Measurements from ENCODE around the gene TEX53. TPM values are rescaled to one million over a fixed set of nuclear protein-coding genes. Genes with fewer than 3 reads are reported as not detected.
A peak's percentile ranks its signal among the peaks of the same experiment; 100 is the strongest.

TEX53 gene
- polyA plus RNA-seq, 1 donor, result not detected

DNA sequence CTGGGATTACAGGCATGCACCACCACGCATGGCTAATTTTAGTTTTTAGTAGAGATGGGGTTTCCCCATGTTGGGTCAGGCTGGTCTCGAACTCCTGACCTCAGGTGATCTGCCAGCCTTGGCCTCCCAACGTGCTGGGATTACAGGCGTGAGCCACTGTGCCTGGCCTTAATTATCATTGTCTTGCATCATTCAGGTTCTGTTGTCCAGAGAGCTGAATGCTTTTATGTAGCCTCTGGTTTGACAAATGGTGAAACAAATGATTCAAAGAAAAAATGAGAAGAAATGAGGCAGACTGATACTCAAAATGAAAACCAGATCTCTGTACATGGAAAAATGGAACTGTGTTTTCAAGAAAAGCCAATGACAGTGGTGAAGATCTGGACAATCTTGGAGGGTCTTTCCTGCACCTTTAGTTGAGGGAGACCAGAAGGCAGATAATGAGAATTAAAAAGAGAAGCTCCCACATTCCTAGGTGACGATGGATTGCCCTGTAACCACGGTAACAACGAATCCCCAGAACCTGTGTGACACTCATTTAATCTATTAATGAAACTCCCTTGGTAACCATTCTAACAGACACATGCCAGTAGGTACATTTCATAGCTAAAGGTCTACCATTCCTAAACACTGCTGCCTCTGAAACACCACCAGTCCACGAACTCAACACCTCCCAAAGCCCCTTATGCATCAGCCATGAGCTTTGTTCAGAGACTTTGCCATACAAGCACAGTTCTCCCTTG lies 22.8 kb upstream of the TEX53 start:
- no peak for DNase-seq
- Histone ChIP-seq H3K36me3 (ENCODE audit: control insufficient read depth, insufficient read depth, low read length) (no peaks in the 10 kb centered on the region), H3K4me3 (ENCODE audit: low read length) (no peak overlapping the region), H3K27ac (ENCODE audit: low read length) (no peak overlapping the region), H3K27me3 (ENCODE audit: control insufficient read depth, insufficient read depth, low read length) (no peaks in the 10 kb centered on the region), H3K9me3 (ENCODE audit: control insufficient read depth, low read depth, low read length) (no peaks in the 10 kb centered on the region), H3K4me1 (ENCODE audit: control insufficient read depth, insufficient read depth, low read length) (no peaks in the 10 kb centered on the region)
- no CpG with 5 or more reads among the region's 8 CpGs for WGBS (ENCODE audit: insufficient coverage, low lambda C conversion rate)

DNA sequence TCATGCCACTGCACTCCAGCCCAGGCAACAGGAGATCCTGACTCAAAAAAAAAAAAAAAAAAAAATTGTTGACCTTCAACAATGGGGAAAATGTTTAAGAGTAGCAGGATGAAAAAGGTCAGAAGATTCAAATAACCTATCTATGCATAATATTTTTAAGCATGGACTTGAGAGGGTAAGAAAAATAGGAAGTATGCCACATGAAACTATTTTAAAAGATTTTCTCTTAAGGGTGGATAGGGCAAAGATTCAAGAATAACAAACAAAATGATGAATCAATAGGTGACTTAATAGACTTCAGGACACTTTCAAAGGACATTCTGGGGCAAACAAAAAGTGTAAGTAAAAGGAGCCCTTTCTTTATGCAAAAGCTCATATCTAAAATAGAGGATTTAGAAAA lies 21.2 kb upstream of the TEX53 start:
- Histone ChIP-seq H3K27me3 (ENCODE audit: control insufficient read depth, insufficient read depth, low read length) (no peaks in the 10 kb centered on the region), H3K27ac (ENCODE audit: low read length) (no peak overlapping the region), H3K9me3 (ENCODE audit: control insufficient read depth, low read depth, low read length) (no peaks in the 10 kb centered on the region), H3K4me1 (ENCODE audit: control insufficient read depth, insufficient read depth, low read length) (no peaks in the 10 kb centered on the region), H3K4me3 (ENCODE audit: low read length) (no peak overlapping the region), H3K36me3 (ENCODE audit: control insufficient read depth, insufficient read depth, low read length) (no peaks in the 10 kb centered on the region)
- no peak for DNase-seq

DNA sequence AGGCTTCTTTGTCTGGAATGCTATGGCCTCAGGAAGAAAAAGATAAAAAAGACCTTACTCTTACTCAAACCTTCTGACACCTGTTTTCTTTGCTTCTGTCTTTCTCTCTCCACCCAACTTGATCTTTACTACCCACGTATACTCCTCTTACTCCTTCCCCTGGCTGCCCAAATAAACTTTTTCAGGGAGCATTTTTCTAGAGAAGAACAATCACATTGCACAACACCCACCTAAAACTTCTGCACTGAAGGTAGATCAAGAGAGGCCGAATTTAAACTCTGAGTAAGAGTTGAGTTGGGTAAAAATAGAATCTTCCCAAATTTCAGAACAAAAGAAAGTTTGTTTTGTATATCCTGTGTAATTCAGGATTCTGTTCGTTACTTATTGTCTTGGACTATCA lies 20.5 kb upstream of the TEX53 start:
- Histone ChIP-seq H3K36me3 (ENCODE audit: control insufficient read depth, insufficient read depth, low read length) (no peaks in the 10 kb centered on the region), H3K9me3 (ENCODE audit: control insufficient read depth, low read depth, low read length) (no peaks in the 10 kb centered on the region), H3K4me1 (ENCODE audit: control insufficient read depth, insufficient read depth, low read length) (no peaks in the 10 kb centered on the region), H3K27ac (ENCODE audit: low read length) (no peak overlapping the region), H3K27me3 (ENCODE audit: control insufficient read depth, insufficient read depth, low read length) (no peaks in the 10 kb centered on the region), H3K4me3 (ENCODE audit: low read length) (no peak overlapping the region)
- no peak for DNase-seq
- 100% methylated on average over 2 of the region's 3 CpGs for WGBS (ENCODE audit: insufficient coverage, low lambda C conversion rate)

DNA sequence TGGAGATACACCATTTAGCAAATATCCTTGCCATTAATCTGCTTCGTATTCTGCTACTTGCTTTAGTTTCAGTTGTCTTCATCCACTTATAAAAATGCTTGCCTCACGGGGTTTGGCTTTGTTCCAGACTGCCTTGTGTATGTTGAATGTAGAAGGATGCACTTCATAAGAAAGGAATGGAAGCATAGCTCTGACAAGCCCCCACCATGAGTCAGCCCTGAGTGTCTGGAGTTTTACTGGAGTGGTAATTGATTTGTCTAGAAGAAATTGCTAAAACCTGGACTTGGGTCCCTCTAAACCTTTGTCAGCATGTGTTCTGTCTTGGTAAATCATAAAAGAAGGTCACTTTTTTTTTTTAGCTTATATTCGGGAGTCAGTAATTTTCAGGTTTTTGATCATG lies 19.8 kb upstream of the TEX53 start:
- DNase-seq, result peak; percentile 64 to 67
- Histone ChIP-seq H3K36me3 (ENCODE audit: control insufficient read depth, insufficient read depth, low read length) (no peaks in the 10 kb centered on the region), H3K27ac (ENCODE audit: low read length) (no peak overlapping the region), H3K27me3 (ENCODE audit: control insufficient read depth, insufficient read depth, low read length) (no peaks in the 10 kb centered on the region), H3K4me1 (ENCODE audit: control insufficient read depth, insufficient read depth, low read length) (no peaks in the 10 kb centered on the region), H3K4me3 (ENCODE audit: low read length) (no peak overlapping the region), H3K9me3 (ENCODE audit: control insufficient read depth, low read depth, low read length) (no peaks in the 10 kb centered on the region)
- WGBS (ENCODE audit: insufficient coverage, low lambda C conversion rate), result 80% methylated on average over 1 of the region's 3 CpGs

DNA sequence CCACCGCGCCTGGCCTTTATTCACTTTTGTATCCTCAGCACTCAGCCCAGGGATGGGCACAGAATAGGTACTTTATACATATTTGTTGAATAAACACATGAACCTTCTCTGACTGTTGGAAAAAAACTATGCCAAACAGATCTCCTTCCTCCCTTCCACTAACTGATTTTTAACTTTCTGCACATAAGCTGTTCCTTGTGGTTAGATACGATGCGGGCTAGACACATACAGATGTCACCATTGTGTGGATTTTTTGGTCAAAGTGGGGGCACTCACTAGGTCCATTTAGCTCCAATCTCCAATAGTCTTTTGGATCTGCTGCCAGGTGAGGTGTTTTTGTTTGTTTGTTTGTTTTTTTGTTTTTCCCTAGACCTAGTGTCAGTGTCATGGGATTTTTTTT lies 19.3 kb upstream of the TEX53 start:
- DNase-seq, result no peak
- no peaks in the 10 kb centered on the region for H3K36me3 ChIP-seq (ENCODE audit: control insufficient read depth, insufficient read depth, low read length)
- no peaks in the 10 kb centered on the region for H3K27me3 ChIP-seq (ENCODE audit: control insufficient read depth, insufficient read depth, low read length)
- no peak overlapping the region for H3K4me3 ChIP-seq (ENCODE audit: low read length)
- no peaks in the 10 kb centered on the region for H3K4me1 ChIP-seq (ENCODE audit: control insufficient read depth, insufficient read depth, low read length)
- WGBS (ENCODE audit: insufficient coverage, low lambda C conversion rate), result no CpG with 5 or more reads among the region's 4 CpGs
- H3K27ac ChIP-seq (ENCODE audit: low read length), result no peak overlapping the region
- H3K9me3 ChIP-seq (ENCODE audit: control insufficient read depth, low read depth, low read length), result no peaks in the 10 kb centered on the region

DNA sequence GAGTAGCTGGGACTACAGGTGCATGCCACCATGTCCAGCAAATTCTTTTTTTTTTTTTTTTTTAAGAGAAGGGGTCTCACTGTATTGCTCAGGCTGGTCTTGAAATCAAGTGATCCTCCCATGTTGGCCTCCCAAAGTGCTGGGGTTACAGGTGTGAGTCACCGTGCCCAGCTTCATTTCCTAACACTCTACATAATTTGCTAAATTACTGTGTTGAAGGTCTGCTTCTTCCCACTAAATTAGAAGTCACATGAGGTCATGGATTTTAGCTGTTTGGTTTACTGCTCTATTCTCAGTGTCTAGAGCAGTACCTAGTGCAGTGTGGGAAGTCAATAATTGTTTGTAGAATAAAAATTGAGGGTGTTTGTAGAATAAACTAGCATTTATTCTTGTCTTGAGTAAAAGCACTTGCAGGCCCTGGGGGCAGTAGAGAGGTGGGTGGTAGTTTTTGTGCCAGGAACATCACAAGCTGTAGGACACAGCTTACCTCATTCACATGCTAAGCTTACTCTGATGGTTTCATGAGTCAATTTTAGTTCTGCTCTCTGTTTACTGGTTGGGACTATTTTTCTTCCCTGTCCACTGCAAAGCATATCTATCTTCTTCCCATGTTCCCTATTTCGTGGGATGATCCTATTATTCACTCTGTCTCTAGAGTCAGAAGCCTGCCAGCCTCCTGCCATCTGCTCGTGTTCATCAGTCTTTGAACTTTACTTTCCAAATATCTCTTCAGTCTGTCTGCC lies 17.4 kb upstream of the TEX53 start:
- H3K27ac ChIP-seq (ENCODE audit: low read length), result no peak overlapping the region
- no peak for DNase-seq
- no peak overlapping the region for H3K4me3 ChIP-seq (ENCODE audit: low read length)
- no peaks in the 10 kb centered on the region for H3K27me3 ChIP-seq (ENCODE audit: control insufficient read depth, insufficient read depth, low read length)
- 81% methylated on average over 2 of the region's 3 CpGs for WGBS (ENCODE audit: insufficient coverage, low lambda C conversion rate)
- no peaks in the 10 kb centered on the region for H3K9me3 ChIP-seq (ENCODE audit: control insufficient read depth, low read depth, low read length)
- no peaks in the 10 kb centered on the region for H3K36me3 ChIP-seq (ENCODE audit: control insufficient read depth, insufficient read depth, low read length)
- H3K4me1 ChIP-seq (ENCODE audit: control insufficient read depth, insufficient read depth, low read length), result no peaks in the 10 kb centered on the region

DNA sequence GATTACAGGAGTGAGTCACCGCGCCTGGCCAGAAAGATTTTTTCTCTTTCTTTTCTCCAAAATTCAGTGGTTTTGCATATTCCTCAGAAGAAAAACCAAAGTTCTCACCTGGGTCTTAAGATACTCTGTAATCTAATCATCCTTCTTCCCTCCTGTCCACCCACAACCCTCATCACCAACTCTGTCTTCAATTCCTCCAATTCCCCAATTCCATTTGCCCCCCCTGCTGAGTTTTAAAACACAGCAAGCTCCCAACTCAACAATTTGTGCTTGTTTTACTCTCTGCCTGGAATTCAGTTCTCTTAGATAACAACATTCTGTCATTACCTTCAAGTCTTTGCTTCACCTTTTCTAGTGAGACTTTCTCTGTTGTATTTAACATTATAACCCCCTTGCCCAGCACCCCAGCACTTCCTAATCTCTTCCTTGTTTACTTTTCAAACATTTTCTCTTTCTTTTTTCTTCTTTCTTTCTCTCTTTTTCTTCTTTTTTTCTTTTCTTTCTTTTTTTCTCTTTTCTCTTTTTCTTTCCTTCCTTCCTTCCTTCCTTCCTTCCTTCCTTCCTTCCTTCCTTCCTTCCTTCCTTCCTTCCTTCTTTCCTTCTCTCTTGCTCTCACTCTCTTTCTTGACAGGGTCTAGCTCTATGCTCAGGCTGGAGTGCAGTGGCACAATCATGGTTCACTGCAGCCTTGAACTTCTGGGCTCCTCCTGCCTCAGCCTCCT lies 16.6 kb upstream of the TEX53 start:
- no peak for DNase-seq
- H3K9me3 ChIP-seq (ENCODE audit: control insufficient read depth, low read depth, low read length), result no peaks in the 10 kb centered on the region
- WGBS (ENCODE audit: insufficient coverage, low lambda C conversion rate), result no CpG with 5 or more reads among the region's 2 CpGs

DNA sequence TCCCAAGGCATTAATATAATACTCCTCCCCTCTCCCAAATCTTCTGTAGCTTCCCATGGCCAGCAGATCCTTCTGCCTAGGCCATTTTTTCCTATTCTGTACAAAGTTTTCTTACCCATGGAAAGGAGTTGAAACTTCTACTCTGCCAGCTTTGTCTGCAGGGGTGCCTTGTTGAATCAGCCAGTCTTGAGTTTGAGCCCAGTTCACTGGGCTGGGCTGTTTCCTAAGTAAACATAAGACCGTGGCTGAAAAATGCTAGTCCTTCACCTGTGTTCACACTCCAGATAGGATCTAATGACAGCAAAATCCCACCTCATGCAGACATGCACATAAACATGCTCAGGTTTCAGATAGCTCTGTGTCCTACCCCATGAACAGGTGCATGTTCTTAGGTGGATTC lies 14.0 kb upstream of the TEX53 start:
- Histone ChIP-seq H3K36me3 (ENCODE audit: control insufficient read depth, insufficient read depth, low read length) (no peaks in the 10 kb centered on the region), H3K27ac (ENCODE audit: low read length) (no peak overlapping the region), H3K4me1 (ENCODE audit: control insufficient read depth, insufficient read depth, low read length) (no peaks in the 10 kb centered on the region), H3K27me3 (ENCODE audit: control insufficient read depth, insufficient read depth, low read length) (no peaks in the 10 kb centered on the region), H3K4me3 (ENCODE audit: low read length) (no peak overlapping the region), H3K9me3 (ENCODE audit: control insufficient read depth, low read depth, low read length) (no peaks in the 10 kb centered on the region)
- no CpG with 5 or more reads among the region's 1 CpG for WGBS (ENCODE audit: insufficient coverage, low lambda C conversion rate)
- no peak for DNase-seq

More for the DNA sequence above, 16.6 kb upstream of the TEX53 start:
- Histone ChIP-seq H3K27ac (ENCODE audit: low read length) (no peak overlapping the region), H3K27me3 (ENCODE audit: control insufficient read depth, insufficient read depth, low read length) (no peaks in the 10 kb centered on the region), H3K36me3 (ENCODE audit: control insufficient read depth, insufficient read depth, low read length) (no peaks in the 10 kb centered on the region), H3K4me3 (ENCODE audit: low read length) (no peak overlapping the region), H3K4me1 (ENCODE audit: control insufficient read depth, insufficient read depth, low read length) (no peaks in the 10 kb centered on the region)

DNA sequence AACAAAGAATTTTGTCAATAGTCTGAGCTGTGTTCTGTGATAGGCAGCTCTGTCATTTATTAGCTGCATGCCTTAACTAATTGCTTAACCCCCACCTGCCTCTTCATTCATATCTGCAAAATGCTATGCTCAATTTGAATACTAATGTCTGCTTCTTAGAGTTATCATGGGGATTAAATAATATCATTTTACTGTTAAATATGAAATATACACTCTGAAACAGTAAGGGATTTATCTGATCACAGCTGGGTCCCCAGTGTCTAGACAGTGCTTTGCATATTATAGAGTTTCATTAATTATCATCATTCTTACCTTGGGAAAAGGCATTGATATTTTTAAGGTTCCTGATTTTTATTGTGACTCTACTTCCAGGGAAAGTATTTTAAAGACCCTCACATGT lies 12.4 kb upstream of the TEX53 start:
- Histone ChIP-seq H3K4me1 (ENCODE audit: control insufficient read depth, insufficient read depth, low read length) (no peaks in the 10 kb centered on the region), H3K27me3 (ENCODE audit: control insufficient read depth, insufficient read depth, low read length) (no peaks in the 10 kb centered on the region), H3K36me3 (ENCODE audit: control insufficient read depth, insufficient read depth, low read length) (no peaks in the 10 kb centered on the region), H3K9me3 (ENCODE audit: control insufficient read depth, low read depth, low read length) (no peaks in the 10 kb centered on the region), H3K27ac (ENCODE audit: low read length) (no peak overlapping the region), H3K4me3 (ENCODE audit: low read length) (no peak overlapping the region)
- DNase-seq, result no peak

DNA sequence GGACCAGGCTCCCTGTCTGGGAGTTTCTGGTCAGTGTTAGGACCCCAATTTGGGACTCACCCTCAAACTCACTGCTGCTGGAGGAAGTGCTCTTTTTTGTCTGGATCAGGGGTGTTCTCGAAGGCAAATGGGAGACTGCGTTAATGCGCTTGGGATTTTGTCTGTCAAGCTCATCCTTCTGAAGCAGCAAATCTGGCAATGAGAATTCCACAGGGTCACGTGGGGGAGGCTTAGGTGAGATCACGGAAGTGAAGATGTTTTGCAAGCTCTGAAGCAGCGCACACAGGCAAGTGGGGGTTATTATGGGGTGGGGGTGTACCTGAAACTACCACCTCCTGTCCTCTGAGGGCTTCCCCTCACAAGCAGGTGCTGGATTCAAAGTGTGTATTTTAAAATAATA lies 10.5 kb upstream of the TEX53 start:
- WGBS (ENCODE audit: insufficient coverage, low lambda C conversion rate), result no CpG with 5 or more reads among the region's 6 CpGs
- no peaks in the 10 kb centered on the region for H3K27me3 ChIP-seq (ENCODE audit: control insufficient read depth, insufficient read depth, low read length)

More for the DNA sequence above, 10.5 kb upstream of the TEX53 start:
- Histone ChIP-seq H3K4me3 (ENCODE audit: low read length) (no peak overlapping the region), H3K4me1 (ENCODE audit: control insufficient read depth, insufficient read depth, low read length) (no peaks in the 10 kb centered on the region), H3K27ac (ENCODE audit: low read length) (no peak overlapping the region), H3K36me3 (ENCODE audit: control insufficient read depth, insufficient read depth, low read length) (no peaks in the 10 kb centered on the region), H3K9me3 (ENCODE audit: control insufficient read depth, low read depth, low read length) (no peaks in the 10 kb centered on the region)
- DNase-seq, result no peak
